Stimulated activated CD8-positive, alpha-beta memory T cell treated with anti-CD3 and anti-CD28 coated beads, Interleukin-4, amount 100 ng/mL, for 48 hours (primary cell): ENCODE data around the gene KRTAP5-3.

Source experiments
- DNase-seq: peaks from one replicate; pipeline ENCODE4 v3.0.0-alpha.2; 2020

The KRTAP5-3 gene

GRCh38 chr11:1563149-1563638, 45.1 kb downstream of the KRTAP5-3 start:
- no peak for DNase-seq

DNA sequence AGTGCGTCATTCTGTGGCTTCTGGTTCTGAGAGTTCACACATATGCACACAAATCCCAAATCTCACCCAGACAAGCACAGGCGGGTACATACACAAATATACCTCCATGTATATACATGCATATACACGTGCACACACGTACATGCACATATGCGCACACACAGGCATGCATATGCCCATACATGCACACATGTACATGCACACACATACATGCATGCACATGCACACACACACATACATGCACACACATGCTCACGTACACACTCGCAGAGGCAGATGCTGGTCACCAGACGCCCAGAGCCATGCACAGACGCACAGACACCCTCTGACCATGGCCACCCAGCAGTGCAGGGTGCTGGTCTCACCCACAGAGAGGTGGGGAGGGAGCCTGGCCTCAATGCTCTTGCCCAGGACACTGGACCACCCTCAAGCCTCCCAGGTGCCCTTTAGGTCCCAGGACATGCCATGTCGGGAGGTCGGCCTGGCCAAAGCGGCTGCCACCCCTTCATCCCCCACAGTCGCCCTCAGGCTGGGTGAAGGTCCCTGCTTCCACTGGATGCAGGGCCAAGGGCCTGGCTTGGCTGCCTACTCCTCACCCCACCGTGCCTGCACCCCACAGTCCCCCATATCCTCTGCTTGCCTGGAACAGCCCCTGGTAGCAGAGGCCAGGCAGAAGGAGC, 45.7 kb downstream of the KRTAP5-3 start:
- DNase-seq = no peak

DNA sequence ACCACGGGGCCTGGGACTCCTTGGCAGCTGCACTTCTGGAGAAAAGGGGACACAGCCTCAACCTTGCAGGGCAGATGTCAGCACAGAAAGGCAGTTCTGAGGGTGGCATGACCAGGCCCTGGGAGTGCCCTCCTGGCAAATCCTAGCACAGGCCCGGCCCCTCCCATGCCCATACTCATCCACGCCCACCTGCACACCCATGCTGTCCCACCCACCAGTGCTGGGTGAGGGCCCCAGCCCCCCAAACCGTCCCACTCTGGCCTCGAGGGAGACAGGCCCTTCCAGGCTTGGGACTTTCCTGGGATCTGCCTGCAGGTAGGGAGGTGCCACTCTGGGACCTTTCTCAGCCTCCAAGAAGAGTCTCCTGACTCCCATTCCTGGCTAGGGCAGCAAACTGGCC, 46.3 kb downstream of the KRTAP5-3 start:
- DNase-seq = no peak

DNA sequence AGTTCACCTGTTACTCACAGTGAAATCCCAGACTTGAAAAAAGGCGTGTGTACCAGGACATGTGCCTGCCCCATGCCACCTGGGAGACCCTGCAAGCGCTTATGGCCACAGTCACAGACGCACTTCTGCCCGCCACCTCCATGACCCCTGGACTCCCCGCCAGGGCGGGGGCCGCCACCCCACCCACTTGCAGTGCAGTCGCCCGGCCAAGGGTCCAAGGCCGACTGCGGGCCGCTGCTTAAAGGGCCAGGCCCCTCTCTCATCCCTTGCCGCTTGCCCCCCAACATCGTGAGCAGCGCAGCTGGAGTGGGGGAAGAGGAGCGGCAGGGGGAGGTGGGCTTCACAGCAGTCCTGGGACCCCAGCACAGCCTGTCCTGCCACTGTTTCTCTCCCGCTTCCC, 47.0 kb downstream of the KRTAP5-3 start:
- no peak for DNase-seq

DNA sequence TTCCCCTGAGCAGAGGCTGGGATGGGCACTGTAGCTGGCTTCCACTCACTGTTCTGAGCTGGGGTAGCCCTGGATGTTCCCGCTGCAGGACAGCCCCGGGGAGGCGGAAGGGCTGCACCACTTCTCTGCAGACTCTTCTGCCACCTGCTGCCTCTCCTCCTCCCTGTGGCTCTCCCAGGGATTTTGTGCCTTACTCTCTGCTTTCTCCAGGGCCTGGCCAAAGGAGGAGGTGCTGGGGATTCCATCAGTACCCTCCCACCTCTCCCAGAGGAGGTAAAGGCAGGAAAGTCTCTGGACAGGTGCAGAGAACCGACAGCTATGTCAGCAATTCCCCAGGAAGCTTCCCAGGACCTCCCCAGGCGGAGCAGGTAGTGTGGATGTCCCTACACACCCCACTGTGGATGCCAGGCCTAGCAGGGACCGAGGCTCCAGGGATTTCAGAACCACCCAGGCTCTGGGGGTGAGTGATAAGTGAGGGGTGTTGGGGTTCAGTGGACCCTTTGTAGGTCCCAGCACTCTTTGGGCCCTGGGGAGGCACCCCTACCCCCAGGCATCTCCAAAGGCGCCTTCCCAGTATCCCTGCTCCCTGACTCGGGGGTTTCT, 47.5 kb downstream of the KRTAP5-3 start:
- DNase-seq = no peak

DNA sequence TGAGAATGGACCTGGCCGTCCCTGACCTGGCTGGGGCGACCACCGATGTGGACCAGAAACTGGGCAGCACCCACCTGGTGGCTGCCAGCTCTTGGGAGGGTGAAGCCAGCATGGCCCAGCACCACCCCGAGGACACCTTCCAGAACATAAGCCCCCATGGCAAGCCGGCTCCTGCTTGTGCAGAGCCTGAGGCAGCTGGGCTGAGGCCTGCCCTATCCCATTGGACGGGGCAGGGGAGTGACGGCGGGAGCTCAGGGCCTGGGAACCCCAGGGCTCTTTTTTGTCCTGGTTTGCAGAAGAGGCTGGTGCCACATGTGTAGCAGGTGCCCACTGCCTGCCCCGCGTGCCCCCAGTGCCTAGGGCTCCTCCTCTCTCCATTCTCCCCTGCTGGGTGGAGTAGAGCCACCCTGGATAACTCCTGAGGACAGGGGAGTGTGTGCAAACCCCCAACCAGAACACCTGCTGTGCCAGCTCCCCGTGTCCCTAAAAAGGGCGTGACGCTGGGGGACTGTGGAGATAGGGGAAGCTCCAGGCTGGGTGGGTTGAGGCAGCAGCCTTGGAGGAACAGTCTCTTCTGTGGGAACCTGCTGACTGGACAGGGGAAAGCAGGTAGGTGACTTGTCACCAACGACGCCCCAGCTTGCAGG, 48.1 kb downstream of the KRTAP5-3 start:
- no peak for DNase-seq

DNA sequence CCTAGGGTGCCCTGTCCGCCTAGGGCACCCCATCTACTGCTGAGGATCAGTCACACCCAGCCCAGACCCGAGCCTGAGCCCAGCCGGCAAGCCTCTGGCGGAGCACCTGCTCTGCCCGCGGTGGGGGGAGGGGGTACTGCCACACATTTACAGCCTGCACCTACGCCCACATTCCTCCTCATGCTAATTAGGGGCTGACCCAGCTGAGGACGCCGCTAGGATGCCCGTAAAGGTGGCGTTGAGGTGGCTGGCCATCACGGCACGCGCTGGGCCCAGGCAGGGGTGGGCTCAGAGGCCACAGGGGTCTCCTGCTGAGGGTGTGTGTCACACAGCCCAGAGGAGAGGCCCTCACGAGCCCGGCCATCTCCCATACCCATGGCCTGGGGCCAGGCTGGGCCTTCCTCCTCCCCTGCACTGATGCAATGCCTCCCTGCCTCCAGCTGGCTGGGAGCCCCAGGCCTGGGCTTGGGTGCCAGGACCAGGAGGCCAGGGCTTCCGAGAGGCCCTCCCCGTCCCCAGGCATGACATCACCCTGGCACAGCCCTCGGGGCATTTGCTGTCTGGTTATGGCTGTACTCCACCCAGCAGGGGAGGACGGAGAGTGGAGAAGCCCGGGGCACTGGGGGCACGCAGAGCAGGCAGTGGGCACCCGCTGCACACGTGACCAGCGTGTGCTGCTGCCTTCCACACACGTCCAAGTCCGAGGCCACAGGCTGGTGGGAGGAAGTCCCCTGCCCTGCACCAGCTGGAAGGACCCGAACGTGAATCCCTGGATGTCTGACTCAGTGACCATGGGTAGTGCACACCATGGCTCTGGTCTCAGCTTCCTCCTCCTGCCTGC, 48.9 kb downstream of the KRTAP5-3 start:
- DNase-seq = no peak

GRCh38 chr11:1558775-1559110, 49.5 kb downstream of the KRTAP5-3 start:
- DNase-seq = no peak

- no peak for DNase-seq
Observed at GRCh38 chr11:1557904-1558774, 50.1 kb downstream of the KRTAP5-3 start.
